Activated B cell treated with CpG ODN at 0.5 μM for 24 hours (primary cell): Measurements from ENCODE around the gene GOLGA6L22. TPM values are rescaled to one million over a fixed set of nuclear protein-coding genes. Genes with fewer than 3 reads are reported as not detected.
"Not testable (repeated sequence)": the region's sequence is repeated elsewhere in the genome, so short reads cannot be mapped to it uniquely, and the experiment has no call there.

Source experiments
- ATAC-seq: fragments of 200-7000 bp; cut with Tn5 transposase; one replicate; pipeline ENCODE4 v1.10.0; 2021; ENCODE audit warnings: low read depth, mild to moderate bottlenecking, moderate library complexity
- CTCF ChIA-PET: fragments of 350-600 bp; sonication (Branson Sonifier 250); formaldehyde crosslinking; loops from one replicate; lab custom pipeline; 2021; ENCODE audit warnings: antibody characterized with exemption; lab: Charles Lee
- POLR2A ChIA-PET: fragments of 350-600 bp; sonication (Branson Sonifier 250); formaldehyde crosslinking; loops from one replicate; lab custom pipeline; 2021; ENCODE audit warnings: antibody characterized with exemption; lab: Charles Lee
- DNase-seq: peaks from one replicate; pipeline ENCODE4 v3.0.0; 2022
- H3K27ac Mint-ChIP-seq: one replicate; pipeline ENCODE4 v1.8.0; 2020; ENCODE audit warnings: mixed read lengths
- H3K27me3 Mint-ChIP-seq: one replicate; pipeline ENCODE4 v1.8.0; 2021; ENCODE audit warnings: mixed read lengths
- H3K36me3 Mint-ChIP-seq: one replicate; pipeline ENCODE4 v1.8.0; 2021; ENCODE audit warnings: low read depth, mixed read lengths
- H3K4me1 Mint-ChIP-seq: one replicate; pipeline ENCODE4 v1.8.0; 2021; ENCODE audit warnings: mixed read lengths
- H3K4me3 Mint-ChIP-seq: one replicate; pipeline ENCODE4 v1.8.0; 2020; ENCODE audit warnings: mild to moderate bottlenecking, mixed read lengths
- H3K9me3 Mint-ChIP-seq: one replicate; pipeline ENCODE4 v1.8.0; 2020; ENCODE audit warnings: mixed read lengths
- intact Hi-C: fragments of 100-400 bp; cut with micrococcal nuclease; formaldehyde crosslinking; loops from one replicate; pipeline ENCODE4 v1.15.1; 2024
- total RNA-seq: library from RNA; stranded (reverse); gene quantifications from 2 replicates; pipeline ENCODE4 v1.2.3, GENCODE V29; 2022

GOLGA6L22 gene
- not detected in 2 replicates for total RNA-seq

GRCh38 chr15:22458603-22459002, at the start of gene GOLGA6L22:
Gene GOLGA6L22, plus strand, starts transcription at chr15:22458903. Its CDS starts 91 bp downstream, at chr15:22458994.
- H3K9me3 Mint-ChIP-seq, ATAC-seq, DNase-seq, H3K27me3 Mint-ChIP-seq, H3K4me1 Mint-ChIP-seq, H3K27ac Mint-ChIP-seq, intact Hi-C loops, POLR2A ChIA-PET, CTCF ChIA-PET, H3K36me3 Mint-ChIP-seq, H3K4me3 Mint-ChIP-seq: not testable (repeated sequence)

- CTCF ChIA-PET, H3K9me3 Mint-ChIP-seq, DNase-seq, intact Hi-C loops, H3K27me3 Mint-ChIP-seq, H3K4me3 Mint-ChIP-seq, POLR2A ChIA-PET, H3K4me1 Mint-ChIP-seq, H3K27ac Mint-ChIP-seq, H3K36me3 Mint-ChIP-seq, ATAC-seq: not testable (repeated sequence)
These were observed 41.4 kb upstream of the GOLGA6L22 start for GRCh38 chr15:22417288-22417687.

- DNase-seq, H3K27me3 Mint-ChIP-seq, intact Hi-C loops, POLR2A ChIA-PET, CTCF ChIA-PET, H3K36me3 Mint-ChIP-seq, H3K4me1 Mint-ChIP-seq, H3K4me3 Mint-ChIP-seq, ATAC-seq, H3K27ac Mint-ChIP-seq, H3K9me3 Mint-ChIP-seq: not testable (repeated sequence)
These were observed 40.9 kb upstream of the GOLGA6L22 start for GRCh38 chr15:22417795-22418194.

GRCh38 chr15:22418212-22418611, 40.5 kb upstream of the GOLGA6L22 start:
- ATAC-seq, H3K4me1 Mint-ChIP-seq, DNase-seq, POLR2A ChIA-PET, intact Hi-C loops, H3K4me3 Mint-ChIP-seq, H3K27ac Mint-ChIP-seq, CTCF ChIA-PET, H3K27me3 Mint-ChIP-seq, H3K9me3 Mint-ChIP-seq, H3K36me3 Mint-ChIP-seq: not testable (repeated sequence)

- CTCF ChIA-PET, intact Hi-C loops, DNase-seq, H3K9me3 Mint-ChIP-seq, H3K4me3 Mint-ChIP-seq, H3K27ac Mint-ChIP-seq, H3K4me1 Mint-ChIP-seq, H3K27me3 Mint-ChIP-seq, POLR2A ChIA-PET, H3K36me3 Mint-ChIP-seq, ATAC-seq: not testable (repeated sequence)
These were observed 40.0 kb upstream of the GOLGA6L22 start for GRCh38 chr15:22418666-22419065.

GRCh38 chr15:22420340-22420739, 38.4 kb upstream of the GOLGA6L22 start:
- ATAC-seq, H3K27ac Mint-ChIP-seq, intact Hi-C loops, H3K27me3 Mint-ChIP-seq, H3K36me3 Mint-ChIP-seq, DNase-seq, H3K4me1 Mint-ChIP-seq, H3K4me3 Mint-ChIP-seq, H3K9me3 Mint-ChIP-seq, POLR2A ChIA-PET, CTCF ChIA-PET: not testable (repeated sequence)

- H3K27me3 Mint-ChIP-seq, H3K36me3 Mint-ChIP-seq, H3K9me3 Mint-ChIP-seq, CTCF ChIA-PET, intact Hi-C loops, DNase-seq, POLR2A ChIA-PET, H3K4me3 Mint-ChIP-seq, H3K27ac Mint-ChIP-seq, ATAC-seq, H3K4me1 Mint-ChIP-seq: not testable (repeated sequence)
These were observed 29.3 kb upstream of the GOLGA6L22 start for GRCh38 chr15:22429426-22429825.

- CTCF ChIA-PET, ATAC-seq: not testable (repeated sequence)
These were observed 27.0 kb upstream of the GOLGA6L22 start for GRCh38 chr15:22431687-22432086.

GRCh38 chr15:22494490-22495113, 35.9 kb downstream of the GOLGA6L22 start:
- intact Hi-C loops, H3K9me3 Mint-ChIP-seq, H3K36me3 Mint-ChIP-seq, CTCF ChIA-PET, H3K4me1 Mint-ChIP-seq, H3K27me3 Mint-ChIP-seq, POLR2A ChIA-PET: not testable (repeated sequence)
- H3K27ac Mint-ChIP-seq: peak overlapping the region; percentile 71
- peak; percentile 61 for DNase-seq
- ATAC-seq: peak; percentile 61
- H3K4me3 Mint-ChIP-seq: peak overlapping the region; percentile 86

More at GRCh38 chr15:22431687-22432086, 27.0 kb upstream of the GOLGA6L22 start:
- POLR2A ChIA-PET, H3K9me3 Mint-ChIP-seq, H3K27me3 Mint-ChIP-seq, intact Hi-C loops, H3K36me3 Mint-ChIP-seq, H3K27ac Mint-ChIP-seq, DNase-seq, H3K4me1 Mint-ChIP-seq, H3K4me3 Mint-ChIP-seq: not testable (repeated sequence)

- H3K36me3 Mint-ChIP-seq, H3K27me3 Mint-ChIP-seq, DNase-seq, H3K9me3 Mint-ChIP-seq, H3K4me3 Mint-ChIP-seq, intact Hi-C loops, POLR2A ChIA-PET, CTCF ChIA-PET, H3K4me1 Mint-ChIP-seq, ATAC-seq, H3K27ac Mint-ChIP-seq: not testable (repeated sequence)
These were observed 38.5 kb downstream of the GOLGA6L22 start for GRCh38 chr15:22497200-22497599.

GRCh38 chr15:22498220-22498925, 39.7 kb downstream of the GOLGA6L22 start:
- H3K4me3 Mint-ChIP-seq, intact Hi-C loops, DNase-seq, H3K27ac Mint-ChIP-seq, H3K9me3 Mint-ChIP-seq, H3K27me3 Mint-ChIP-seq, ATAC-seq, POLR2A ChIA-PET, H3K36me3 Mint-ChIP-seq, H3K4me1 Mint-ChIP-seq, CTCF ChIA-PET: not testable (repeated sequence)

GRCh38 chr15:22502272-22502671, 43.6 kb downstream of the GOLGA6L22 start:
- H3K4me3 Mint-ChIP-seq, H3K36me3 Mint-ChIP-seq, H3K4me1 Mint-ChIP-seq, ATAC-seq, H3K27me3 Mint-ChIP-seq, CTCF ChIA-PET, DNase-seq, H3K27ac Mint-ChIP-seq, intact Hi-C loops, H3K9me3 Mint-ChIP-seq, POLR2A ChIA-PET: not testable (repeated sequence)
